IPS-15b (cell line): ENCODE measurements around the gene SHISAL2A.

Experiments
- H3K27me3 ChIP-seq: one replicate; pipeline ENCODE4 v1.6.1; 2013; ENCODE audit warnings: low read length; ENCODE audit not compliant: control insufficient read depth, insufficient read depth
- H3K36me3 ChIP-seq: one replicate; pipeline ENCODE4 v1.6.1; 2013; ENCODE audit warnings: low read length; ENCODE audit not compliant: control insufficient read depth, insufficient read depth
- H3K4me1 ChIP-seq: one replicate; pipeline ENCODE4 v1.6.1; 2013; ENCODE audit warnings: mild to moderate bottlenecking, low read length; ENCODE audit not compliant: control insufficient read depth, insufficient read depth
- H3K4me3 ChIP-seq: one replicate; pipeline ENCODE4 v1.5.1; 2013; ENCODE audit warnings: low read depth, low read length
- H3K9ac ChIP-seq: one replicate; pipeline ENCODE4 v1.6.1; 2013; ENCODE audit warnings: low read depth, mild to moderate bottlenecking, low read length
- H3K9me3 ChIP-seq: one replicate; pipeline ENCODE4 v1.6.1; 2013; ENCODE audit warnings: mild to moderate bottlenecking, low read length; ENCODE audit not compliant: control insufficient read depth, insufficient read depth

The SHISAL2A gene

DNA sequence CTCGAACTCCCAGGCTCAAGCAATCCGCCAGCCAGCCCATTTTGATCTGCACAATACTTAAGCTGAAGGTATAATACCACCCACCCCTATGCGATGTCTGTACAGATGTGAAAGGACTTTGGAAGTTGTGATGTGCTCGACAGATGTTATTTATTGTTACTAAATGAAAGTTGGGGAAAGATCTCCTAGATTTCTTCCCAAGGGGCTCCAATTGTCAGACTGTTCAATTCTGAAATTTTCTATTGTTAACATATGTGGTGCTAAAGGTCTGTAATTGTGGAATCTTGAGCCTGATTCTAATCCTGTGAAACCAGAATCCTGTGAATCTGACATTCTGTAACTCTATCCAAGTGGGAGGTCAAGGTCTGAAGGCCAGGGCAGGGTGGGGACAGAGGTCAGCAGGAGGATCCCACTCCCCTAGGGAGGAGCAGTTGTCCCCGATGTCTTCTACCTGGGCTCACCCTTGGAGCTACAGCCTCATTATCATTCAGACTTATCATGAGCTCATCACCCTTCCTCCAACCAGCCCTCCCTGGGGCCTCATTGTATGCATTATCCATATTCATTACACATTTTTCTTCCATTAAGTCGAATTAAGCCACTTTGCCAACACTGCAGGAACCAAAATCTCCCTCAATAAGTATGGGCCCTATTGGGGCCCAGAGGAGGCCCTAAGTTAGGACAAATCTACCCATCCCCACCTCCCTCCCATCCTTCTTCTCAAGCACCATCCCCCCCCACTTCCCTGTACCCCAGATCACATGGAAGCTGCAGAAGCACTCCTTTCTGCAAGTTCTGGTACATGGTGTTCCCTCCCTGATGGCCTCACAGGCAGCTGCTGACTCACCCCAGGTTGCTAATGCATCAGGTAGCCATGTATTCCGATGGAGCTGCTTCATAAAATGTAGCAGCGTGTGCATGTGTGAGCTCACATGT lies 32.3 kb downstream of the SHISAL2A start:
- Histone ChIP-seq H3K4me1 (peaks cover 15% of the 10 kb centered on the region), H3K9ac (no peak overlapping the region), H3K27me3 (no peaks in the 10 kb centered on the region), H3K9me3 (no peaks in the 10 kb centered on the region), H3K36me3 (no peaks in the 10 kb centered on the region), H3K4me3 (no peak overlapping the region)

DNA sequence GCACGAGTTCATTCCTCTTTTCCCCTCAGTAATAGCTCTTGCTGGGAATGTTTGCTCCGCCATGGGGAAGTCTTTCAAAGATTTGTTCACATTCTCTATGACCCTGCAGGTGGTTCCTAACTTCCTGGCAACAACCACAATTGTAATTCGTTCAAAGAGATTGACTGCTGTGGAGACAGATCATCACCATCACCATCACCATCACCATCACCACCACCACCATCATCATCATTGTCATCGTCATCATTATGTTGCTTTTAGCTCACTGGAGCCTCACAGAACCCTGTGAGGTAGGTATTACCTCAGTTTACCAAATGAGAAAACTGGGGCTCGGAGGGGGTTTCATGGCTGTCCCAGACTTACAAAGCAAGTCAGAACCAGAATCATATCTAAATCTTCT lies 34.3 kb downstream of the SHISAL2A start:
- H3K4me1 ChIP-seq, result peaks cover 8% of the 10 kb centered on the region
- H3K4me3 ChIP-seq, result no peak overlapping the region
- H3K9me3 ChIP-seq, result no peaks in the 10 kb centered on the region
- H3K27me3 ChIP-seq, result no peaks in the 10 kb centered on the region
- H3K9ac ChIP-seq, result no peak overlapping the region
- H3K36me3 ChIP-seq, result no peaks in the 10 kb centered on the region

DNA sequence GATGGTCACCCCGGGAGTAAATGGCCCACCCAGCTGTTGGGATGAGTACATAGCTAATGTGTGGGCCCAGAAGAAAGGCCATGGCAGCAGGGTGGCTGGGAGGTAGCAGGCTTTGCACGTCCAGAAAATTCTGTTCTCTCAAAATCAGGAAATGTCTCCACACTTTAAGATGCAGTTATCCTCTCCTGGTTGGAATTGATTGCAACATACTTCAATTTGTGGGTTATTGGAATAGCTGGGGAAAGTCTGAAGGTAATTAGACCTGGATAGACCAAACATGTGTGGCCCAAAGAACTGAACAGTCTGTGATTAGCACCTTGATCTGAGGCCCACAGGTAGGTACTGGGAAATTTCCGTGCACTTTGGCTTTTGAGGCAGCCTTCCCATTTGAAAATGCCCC lies 35.0 kb downstream of the SHISAL2A start:
- no peaks in the 10 kb centered on the region for H3K27me3 ChIP-seq
- no peak overlapping the region for H3K4me3 ChIP-seq
- no peak overlapping the region for H3K9ac ChIP-seq
- H3K9me3 ChIP-seq, result no peaks in the 10 kb centered on the region
- H3K36me3 ChIP-seq, result no peaks in the 10 kb centered on the region
- peaks cover 4% of the 10 kb centered on the region for H3K4me1 ChIP-seq

DNA sequence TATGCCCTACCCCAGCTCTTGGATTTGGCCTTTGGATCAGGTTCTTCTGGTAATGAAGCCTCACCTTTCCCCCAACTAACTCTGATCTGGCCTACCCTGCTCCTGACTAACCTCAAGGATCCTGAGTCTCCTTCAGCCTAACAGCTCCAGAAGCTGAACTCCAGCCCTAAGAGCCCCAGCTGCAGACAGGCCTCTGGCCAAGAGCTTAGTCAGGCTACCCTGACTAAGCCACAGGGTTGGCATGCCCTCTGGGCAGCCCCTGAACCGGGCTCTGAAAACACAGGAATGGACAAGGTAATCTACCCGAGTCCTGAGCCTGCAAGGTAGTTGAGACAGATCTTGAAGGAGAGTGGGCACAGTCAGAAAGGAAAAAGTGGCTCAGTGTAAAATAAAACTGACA lies 35.7 kb downstream of the SHISAL2A start:
- H3K4me3 ChIP-seq, result no peak overlapping the region
- H3K36me3 ChIP-seq, result no peaks in the 10 kb centered on the region
- H3K9ac ChIP-seq, result no peak overlapping the region
- no peaks in the 10 kb centered on the region for H3K9me3 ChIP-seq
- H3K4me1 ChIP-seq, result peaks cover 4% of the 10 kb centered on the region
- no peaks in the 10 kb centered on the region for H3K27me3 ChIP-seq

DNA sequence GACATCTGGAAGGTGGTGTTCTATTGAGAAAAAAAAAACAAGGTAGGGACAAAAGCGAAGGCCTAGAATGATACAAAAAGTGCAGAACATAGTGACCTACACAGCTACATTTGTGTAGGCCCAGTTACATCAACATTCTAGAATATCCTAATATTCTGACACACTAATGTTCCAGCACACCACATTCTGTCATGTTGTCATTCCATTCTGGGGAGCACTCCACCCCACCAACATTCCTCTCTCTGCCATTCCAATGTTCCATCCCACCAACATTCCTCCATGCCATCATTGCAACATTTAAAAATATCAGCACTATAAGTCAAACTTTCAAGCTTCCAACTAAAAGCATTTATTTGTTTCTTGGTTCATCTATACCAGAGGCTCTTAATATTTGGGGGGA lies 36.7 kb downstream of the SHISAL2A start:
- H3K9ac ChIP-seq, result no peak overlapping the region
- peaks cover 4% of the 10 kb centered on the region for H3K4me1 ChIP-seq
- no peaks in the 10 kb centered on the region for H3K36me3 ChIP-seq
- H3K4me3 ChIP-seq, result no peak overlapping the region
- H3K9me3 ChIP-seq, result no peaks in the 10 kb centered on the region
- H3K27me3 ChIP-seq, result no peaks in the 10 kb centered on the region

DNA sequence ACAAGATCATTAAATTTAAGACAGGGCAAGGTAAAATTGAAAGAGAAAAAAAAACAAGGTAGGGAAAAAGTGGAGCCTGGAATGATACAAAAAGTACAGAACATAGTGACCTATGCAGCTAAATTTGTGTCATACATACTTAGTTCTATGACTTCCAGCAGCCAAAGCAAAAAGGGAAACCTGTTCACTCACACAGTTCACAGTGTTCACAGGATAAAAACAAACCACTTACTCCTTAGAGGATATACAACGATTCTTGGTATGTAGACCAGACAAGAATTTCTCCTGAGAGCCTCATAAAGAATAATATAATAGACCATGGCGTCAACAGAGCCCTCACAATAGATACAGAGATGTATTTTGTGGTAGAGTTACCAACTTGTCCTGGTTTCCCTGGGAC lies 37.6 kb downstream of the SHISAL2A start:
- Histone ChIP-seq H3K9ac (no peak overlapping the region), H3K4me1 (no peaks in the 10 kb centered on the region), H3K9me3 (no peaks in the 10 kb centered on the region)

DNA sequence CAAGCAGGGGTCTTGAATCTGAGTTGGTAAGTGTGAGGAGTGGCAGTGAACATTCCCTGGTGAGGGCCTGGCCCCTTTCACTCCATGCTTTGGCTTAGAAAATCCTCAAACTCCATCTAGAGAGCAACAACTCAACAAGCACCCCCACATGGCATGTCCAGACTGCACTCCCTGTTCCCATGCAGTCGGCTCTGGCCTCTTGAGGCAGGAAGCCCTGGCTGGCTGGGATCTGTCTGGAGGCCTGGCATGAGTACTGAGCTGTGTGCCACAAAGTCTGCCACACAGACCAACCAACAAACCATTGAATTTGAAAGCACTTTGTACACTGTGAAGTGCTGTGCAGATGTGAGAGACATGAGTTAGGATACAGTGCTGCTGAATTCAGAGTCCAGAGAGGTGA lies 40.0 kb downstream of the SHISAL2A start:
- Histone ChIP-seq H3K27me3 (no peaks in the 10 kb centered on the region), H3K9me3 (no peaks in the 10 kb centered on the region), H3K36me3 (no peaks in the 10 kb centered on the region), H3K4me3 (no peak overlapping the region), H3K9ac (no peak overlapping the region), H3K4me1 (no peaks in the 10 kb centered on the region)

More for the DNA sequence above, 37.6 kb downstream of the SHISAL2A start:
- Histone ChIP-seq H3K27me3 (no peaks in the 10 kb centered on the region), H3K36me3 (no peaks in the 10 kb centered on the region), H3K4me3 (no peak overlapping the region)

DNA sequence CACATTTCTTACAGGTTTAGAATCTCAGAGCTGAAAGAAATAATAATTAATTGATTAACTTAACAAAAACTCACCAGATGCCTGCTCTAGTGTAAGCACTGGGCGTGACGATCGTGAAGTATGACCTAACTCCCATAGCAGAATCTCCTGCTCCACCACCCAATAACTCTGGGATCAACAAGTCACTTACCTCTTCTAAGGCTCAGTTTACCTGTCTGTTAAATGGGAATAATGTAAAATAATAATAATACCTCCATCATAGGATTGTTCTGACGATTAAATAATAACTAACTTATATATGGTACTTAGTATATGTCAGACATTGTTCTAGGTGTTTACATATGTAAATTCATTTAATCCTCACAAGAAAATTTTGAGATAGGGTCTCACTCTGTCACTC lies 40.5 kb downstream of the SHISAL2A start:
- Histone ChIP-seq H3K36me3 (no peaks in the 10 kb centered on the region), H3K4me3 (no peak overlapping the region), H3K9me3 (no peaks in the 10 kb centered on the region), H3K9ac (no peak overlapping the region), H3K4me1 (no peaks in the 10 kb centered on the region), H3K27me3 (no peaks in the 10 kb centered on the region)

DNA sequence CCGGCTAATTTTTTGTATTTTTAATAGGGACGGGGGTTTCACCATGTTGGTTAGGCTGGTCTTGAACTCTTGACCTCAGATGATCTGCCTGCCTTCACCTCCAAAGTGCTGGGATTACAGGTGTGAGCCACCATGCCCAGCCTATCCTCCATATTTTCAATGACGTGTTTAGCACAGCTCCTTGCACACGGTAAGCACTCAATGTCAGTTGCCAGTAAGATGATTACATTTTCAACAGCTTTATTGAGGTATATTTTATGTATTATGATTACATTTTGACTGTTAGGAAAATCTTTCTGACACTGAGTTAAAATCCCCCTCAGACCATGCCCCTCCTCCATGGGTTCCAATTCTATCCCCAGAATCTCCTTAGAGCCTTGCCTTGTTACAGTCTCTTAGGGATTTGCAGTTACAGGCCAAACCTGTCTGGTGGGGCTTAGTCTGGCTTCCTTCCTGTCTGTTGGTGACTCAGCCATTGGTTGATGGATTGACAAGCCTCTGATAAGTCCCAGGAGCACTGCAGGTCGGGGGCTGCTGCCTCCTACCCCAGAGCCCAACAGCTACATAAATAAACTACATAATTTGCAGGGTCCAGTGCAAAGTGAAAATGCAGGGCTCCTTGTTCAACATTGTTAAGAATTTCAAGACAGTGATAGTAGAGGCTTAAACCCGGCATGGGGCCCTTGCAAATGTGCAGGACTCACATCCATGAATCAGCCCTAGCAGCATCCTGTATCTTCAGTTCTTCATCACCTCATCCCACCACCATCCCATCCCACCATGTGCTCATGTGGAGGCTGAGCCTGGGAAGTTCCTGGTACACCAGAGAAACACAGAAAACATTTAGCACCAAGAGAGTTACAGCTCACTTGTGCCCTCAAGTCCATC lies 41.8 kb downstream of the SHISAL2A start:
- H3K4me3 ChIP-seq, result no peak overlapping the region
- no peak overlapping the region for H3K9ac ChIP-seq
- H3K27me3 ChIP-seq, result no peaks in the 10 kb centered on the region
- no peaks in the 10 kb centered on the region for H3K9me3 ChIP-seq
- H3K4me1 ChIP-seq, result no peaks in the 10 kb centered on the region
- no peaks in the 10 kb centered on the region for H3K36me3 ChIP-seq

DNA sequence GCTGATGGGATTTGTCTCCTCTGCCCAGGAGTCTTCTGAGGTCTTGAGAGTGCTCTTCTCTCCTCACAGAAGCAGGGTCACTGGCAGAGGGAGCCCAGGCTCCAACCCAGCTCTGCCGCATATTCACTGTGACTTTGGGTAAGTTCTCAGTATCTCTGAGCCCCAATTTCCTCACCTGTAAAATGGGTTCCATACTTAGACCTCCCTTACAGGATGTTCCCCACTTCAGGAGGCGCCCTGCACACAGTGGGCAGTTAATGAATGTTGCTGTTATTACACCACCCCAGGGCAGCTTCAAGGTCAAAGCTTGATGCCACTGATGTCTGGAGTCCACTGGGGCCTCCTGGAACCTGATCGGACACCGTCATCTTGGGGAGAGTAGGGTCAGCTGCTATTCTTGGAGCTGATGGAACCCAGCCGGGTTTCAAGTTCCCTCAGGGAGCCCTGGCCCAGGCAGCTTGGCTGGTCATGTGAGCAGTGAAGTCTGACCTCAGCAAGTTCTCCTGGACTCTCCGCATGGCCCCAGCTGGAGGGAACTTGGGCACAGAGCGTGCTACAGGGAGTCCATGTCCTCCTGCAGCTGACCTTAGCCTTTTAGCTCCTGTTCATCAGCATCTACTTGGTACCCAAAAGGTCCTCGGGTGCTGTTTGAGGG lies 43.4 kb downstream of the SHISAL2A start:
- Histone ChIP-seq H3K4me1 (peaks cover 5% of the 10 kb centered on the region), H3K4me3 (no peak overlapping the region), H3K9me3 (no peaks in the 10 kb centered on the region), H3K9ac (no peak overlapping the region), H3K36me3 (no peaks in the 10 kb centered on the region), H3K27me3 (no peaks in the 10 kb centered on the region)

DNA sequence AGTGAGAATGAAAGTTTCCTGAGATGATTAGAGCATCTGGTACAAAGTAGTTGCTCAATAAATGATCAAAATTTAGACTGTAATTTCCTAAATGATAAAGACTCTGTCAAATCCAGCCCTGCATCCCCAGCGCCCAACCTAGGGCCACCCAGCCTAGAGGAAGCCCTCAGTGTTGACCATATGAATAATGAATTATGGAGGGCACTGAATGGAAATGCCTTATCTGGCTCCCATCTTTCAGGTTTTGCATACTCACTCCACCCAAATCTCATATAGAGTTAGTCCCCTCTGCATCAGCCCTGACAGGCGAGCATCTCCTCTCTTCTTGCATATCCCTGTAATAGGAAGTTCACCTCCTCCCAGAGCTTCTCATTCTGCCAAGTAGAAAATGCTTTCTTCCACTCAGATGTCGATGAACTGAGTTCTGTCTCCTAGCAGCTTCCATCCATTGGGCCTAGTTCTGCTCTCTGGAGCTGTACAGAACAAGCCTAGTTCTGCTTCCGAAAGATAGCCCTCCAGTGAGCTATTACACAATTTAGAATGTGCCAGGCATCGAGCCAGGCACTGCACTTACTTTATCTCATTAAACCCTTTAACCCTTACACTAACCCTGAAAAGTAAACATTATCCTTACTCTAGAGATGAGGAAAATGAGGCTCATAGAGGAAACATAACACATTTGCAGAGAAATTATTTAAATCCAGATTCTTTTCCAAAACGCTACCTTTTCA lies 44.3 kb downstream of the SHISAL2A start:
- no peaks in the 10 kb centered on the region for H3K36me3 ChIP-seq
- H3K9ac ChIP-seq, result no peak overlapping the region
- H3K27me3 ChIP-seq, result no peaks in the 10 kb centered on the region
- no peaks in the 10 kb centered on the region for H3K9me3 ChIP-seq
- no peak overlapping the region for H3K4me3 ChIP-seq
- peaks cover 5% of the 10 kb centered on the region for H3K4me1 ChIP-seq
